Bronchial epithelial cell (primary cell): Measurements from ENCODE around the gene NAV3. TPM values are rescaled to one million over a fixed set of nuclear protein-coding genes. Genes with fewer than 3 reads are reported as not detected.

Experiments used
- DNase-seq: peaks from one replicate; pipeline ENCODE4 v3.0.0-alpha.2; 2010; ENCODE audit warnings: low read depth
- FAIRE-seq: peaks from 2 replicates; lab custom pipeline; 2011; peaks lifted over from hg19 to GRCh38; lab: Jason Lieb, UNC
- H3K27me3 ChIP-seq: 2 replicates; pipeline ENCODE4 v1.5.1; 2011; ENCODE audit warnings: low read length; ENCODE audit not compliant: control insufficient read depth, insufficient read depth
- H3K36me3 ChIP-seq: 2 replicates; pipeline ENCODE4 v1.5.1; 2011; ENCODE audit warnings: low read length; ENCODE audit not compliant: control insufficient read depth, insufficient read depth
- H3K4me3 ChIP-seq: 2 replicates; pipeline ENCODE4 v1.5.1; 2011; ENCODE audit warnings: mild to moderate bottlenecking, low read depth, low read length, control low read depth
- total RNA-seq: library from RNA; depleted of rRNA; stranded (reverse); fragments of >200 nt; gene quantifications from 2 replicates; pipeline ENCODE4 v1.2.1, GENCODE V29; 2014
- TF ChIP-seq, protein P1 (sequence below): IDR thresholded peaks from 2 replicates; pipeline ENCODE4 v1.5.1; 2011; ENCODE audit warnings: mild to moderate bottlenecking, moderate library complexity, low read length, control low read depth, inconsistent platforms; ENCODE audit not compliant: insufficient read depth, severe bottlenecking

NAV3 gene
- total RNA-seq, 1 donor from 2014 or later: 1.6 TPM

DNA sequence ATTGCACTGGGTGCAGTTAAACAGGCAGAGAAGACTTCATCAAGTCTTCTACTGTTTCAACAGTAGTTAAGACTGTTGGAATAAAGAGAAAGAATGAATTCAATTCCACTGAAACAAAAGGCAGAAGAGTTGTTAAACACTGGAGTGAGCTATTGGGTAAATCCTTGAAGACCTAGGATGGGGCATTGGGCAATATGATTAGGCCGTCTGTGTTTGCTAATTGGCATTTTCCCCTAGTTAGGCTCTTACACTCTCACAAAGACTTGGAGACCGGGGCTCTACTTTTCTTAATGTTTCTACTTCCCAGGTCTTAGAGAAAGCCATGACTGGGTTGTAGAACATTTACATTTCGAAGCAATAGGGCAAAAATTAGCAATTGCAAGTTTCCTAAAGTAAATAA is 402.1 kb downstream of the NAV3 start:
- TF ChIP-seq, protein P1, sequence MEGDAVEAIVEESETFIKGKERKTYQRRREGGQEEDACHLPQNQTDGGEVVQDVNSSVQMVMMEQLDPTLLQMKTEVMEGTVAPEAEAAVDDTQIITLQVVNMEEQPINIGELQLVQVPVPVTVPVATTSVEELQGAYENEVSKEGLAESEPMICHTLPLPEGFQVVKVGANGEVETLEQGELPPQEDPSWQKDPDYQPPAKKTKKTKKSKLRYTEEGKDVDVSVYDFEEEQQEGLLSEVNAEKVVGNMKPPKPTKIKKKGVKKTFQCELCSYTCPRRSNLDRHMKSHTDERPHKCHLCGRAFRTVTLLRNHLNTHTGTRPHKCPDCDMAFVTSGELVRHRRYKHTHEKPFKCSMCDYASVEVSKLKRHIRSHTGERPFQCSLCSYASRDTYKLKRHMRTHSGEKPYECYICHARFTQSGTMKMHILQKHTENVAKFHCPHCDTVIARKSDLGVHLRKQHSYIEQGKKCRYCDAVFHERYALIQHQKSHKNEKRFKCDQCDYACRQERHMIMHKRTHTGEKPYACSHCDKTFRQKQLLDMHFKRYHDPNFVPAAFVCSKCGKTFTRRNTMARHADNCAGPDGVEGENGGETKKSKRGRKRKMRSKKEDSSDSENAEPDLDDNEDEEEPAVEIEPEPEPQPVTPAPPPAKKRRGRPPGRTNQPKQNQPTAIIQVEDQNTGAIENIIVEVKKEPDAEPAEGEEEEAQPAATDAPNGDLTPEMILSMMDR: no peak
- H3K27me3 ChIP-seq: no peaks in the 10 kb centered on the region
- H3K4me3 ChIP-seq: no peak overlapping the region
- FAIRE-seq (no peak), DNase-seq (no peak)
- no peaks in the 10 kb centered on the region for H3K36me3 ChIP-seq

DNA sequence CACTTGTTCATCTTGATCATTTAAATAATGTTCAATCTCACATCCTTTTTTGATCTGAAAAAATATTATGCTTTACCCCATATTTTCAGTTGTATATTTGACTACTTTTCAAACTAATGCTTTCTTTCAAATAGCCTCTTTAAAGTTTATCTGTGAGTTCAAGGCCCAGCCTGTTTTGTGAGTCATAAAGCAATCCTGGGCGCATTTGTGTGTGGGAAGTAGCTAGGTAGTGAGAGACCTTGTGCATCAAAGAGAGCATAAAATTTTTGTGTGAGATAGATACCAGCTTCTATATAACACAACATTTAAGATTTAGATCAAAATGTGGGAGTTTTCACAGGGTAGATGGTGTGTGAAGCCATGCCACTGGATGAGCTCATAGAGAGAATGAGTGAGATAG is 405.6 kb downstream of the NAV3 start:
- peak; percentile 21 for DNase-seq
- Histone ChIP-seq H3K27me3 (no peaks in the 10 kb centered on the region), H3K36me3 (no peaks in the 10 kb centered on the region), H3K4me3 (no peak overlapping the region)
- TF ChIP-seq, protein P1: no peak
- FAIRE-seq: no peak

DNA sequence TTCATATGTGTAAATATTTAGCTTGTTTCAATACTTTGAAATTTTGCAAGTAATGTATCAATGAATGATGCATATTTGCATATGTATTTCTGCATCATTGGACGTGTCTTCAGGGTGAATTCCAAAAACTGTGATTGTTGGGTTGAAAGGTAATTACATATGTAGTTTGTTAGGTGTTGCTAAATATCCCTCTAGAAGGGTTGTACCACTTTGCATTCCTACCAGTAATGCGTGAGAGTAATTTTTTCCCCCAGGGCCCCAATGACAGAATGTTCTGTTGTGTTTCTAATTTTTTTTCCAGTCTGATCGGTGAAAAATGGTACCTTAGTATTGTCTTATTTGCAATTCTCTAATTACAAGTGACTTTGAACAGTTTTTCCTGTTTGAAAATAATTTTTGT is 408.9 kb downstream of the NAV3 start:
- H3K27me3 ChIP-seq: no peaks in the 10 kb centered on the region
- no peaks in the 10 kb centered on the region for H3K36me3 ChIP-seq
- TF ChIP-seq, protein P1: no peak
- DNase-seq (no peak), FAIRE-seq (no peak)
- H3K4me3 ChIP-seq: no peak overlapping the region

DNA sequence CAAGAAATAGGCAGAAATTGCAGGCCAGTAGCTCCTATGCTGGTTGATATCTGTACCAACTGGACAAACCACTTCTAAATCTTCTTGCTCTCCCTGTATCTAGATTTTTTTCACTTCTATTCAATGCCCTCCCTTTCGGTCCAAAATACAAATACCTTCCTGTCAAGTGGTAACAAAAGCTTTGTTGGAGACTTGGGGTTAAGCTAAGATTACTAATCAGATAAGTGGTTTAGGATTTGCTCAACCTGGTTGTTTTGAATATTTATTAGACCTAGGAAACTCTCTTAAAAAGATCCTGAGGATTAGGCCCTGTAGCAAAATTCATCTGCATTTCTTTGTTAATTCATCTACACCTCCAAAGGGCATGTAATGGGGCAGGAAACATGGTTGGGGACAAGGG is 410.1 kb downstream of the NAV3 start:
- H3K36me3 ChIP-seq: no peaks in the 10 kb centered on the region
- no peaks in the 10 kb centered on the region for H3K27me3 ChIP-seq
- FAIRE-seq (no peak), DNase-seq (no peak)
- TF ChIP-seq, protein P1: no peak
- H3K4me3 ChIP-seq: no peak overlapping the region

DNA sequence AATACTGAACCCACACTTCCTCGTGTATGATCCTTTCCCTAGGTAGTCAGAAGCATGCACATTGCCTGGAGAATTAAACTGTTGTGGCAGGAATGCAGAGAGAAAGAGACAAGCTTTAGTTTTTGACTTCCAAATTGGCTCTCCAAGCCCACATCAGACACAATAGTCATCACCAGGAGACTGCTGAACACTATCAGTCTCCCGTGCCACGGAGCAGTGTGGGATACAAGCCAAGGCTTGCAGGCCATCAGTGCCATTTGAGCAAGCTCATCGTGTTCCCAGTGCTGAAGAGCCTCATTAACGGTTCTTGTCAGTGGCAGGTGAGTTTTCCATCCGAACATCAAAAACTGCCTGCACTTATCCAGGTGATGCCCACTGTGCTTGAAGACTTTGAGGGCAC is 410.8 kb downstream of the NAV3 start:
- TF ChIP-seq, protein P1: no peak
- no peak for DNase-seq
- H3K36me3 ChIP-seq: no peaks in the 10 kb centered on the region
- no peaks in the 10 kb centered on the region for H3K27me3 ChIP-seq
- no peak overlapping the region for H3K4me3 ChIP-seq
- no peak for FAIRE-seq

DNA sequence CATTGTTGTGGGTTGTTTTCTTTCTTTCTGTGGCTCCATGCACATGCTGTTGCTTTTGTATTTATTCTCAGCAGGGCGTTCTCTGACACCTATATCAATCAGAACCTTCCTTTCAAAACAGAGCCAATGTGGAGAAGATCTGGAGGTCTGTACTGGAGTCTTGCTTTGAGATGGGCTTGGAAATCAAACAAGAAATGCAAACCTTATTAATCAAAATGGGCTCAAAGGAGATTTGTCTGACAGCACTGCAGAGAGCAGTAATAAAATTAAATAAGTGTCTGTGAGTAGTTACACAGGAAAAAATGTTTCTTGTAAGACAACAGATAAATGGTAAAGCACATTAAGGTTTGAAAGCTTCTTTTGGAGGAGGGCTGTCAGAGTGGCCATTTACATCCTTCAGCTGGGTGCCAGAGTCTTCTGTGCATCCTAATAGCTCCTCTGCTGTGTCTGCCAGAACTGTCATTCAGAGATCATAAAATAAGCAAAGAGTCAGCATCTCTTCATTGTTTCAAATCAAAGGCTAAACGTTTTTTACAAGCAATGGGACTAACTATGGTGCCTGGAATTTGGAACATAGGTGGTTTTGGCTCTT is 414.3 kb downstream of the NAV3 start:
- TF ChIP-seq, protein P1: no peak
- no peaks in the 10 kb centered on the region for H3K27me3 ChIP-seq
- FAIRE-seq: no peak
- H3K36me3 ChIP-seq: no peaks in the 10 kb centered on the region
- no peak for DNase-seq
- H3K4me3 ChIP-seq: no peak overlapping the region
